Gastroesophageal sphincter (tissue), 4 donors: ENCODE data around the gene PTPRK. TPM values are rescaled to one million over a fixed set of nuclear protein-coding genes. Genes with fewer than 3 reads are reported as not detected.

Source experiments
- ATAC-seq: fragments of 150-250 bp; one replicate; pipeline ENCODE4 v1.9.1; 2016; ENCODE audit warnings: mild to moderate bottlenecking, moderate library complexity
- H3K27ac ChIP-seq, 4 donors: fragments of 200-600 bp; sonication (generic) in 3 of 4; 1 replicate in 3 of 4; 2 replicates in 1 of 4; pipeline ENCODE4 v1.5.1; 2016 to 2019
- H3K27me3 ChIP-seq: fragments of 200-600 bp; sonication (generic); one replicate; pipeline ENCODE4 v1.5.1; 2019
- H3K36me3 ChIP-seq, 2 donors: fragments of 200-600 bp; sonication (generic); one replicate each; pipeline ENCODE4 v1.5.1; 2019; ENCODE audit warnings: control low read depth in 1 of 2
- H3K4me1 ChIP-seq, 3 donors: fragments of 200-600 bp; sonication (generic); 1 replicate in 2 of 3; 2 replicates in 1 of 3; pipeline ENCODE4 v1.5.1; 2016 to 2019; ENCODE audit warnings: control low read depth in 2 of 3
- H3K4me3 ChIP-seq, 2 donors: fragments of 200-600 bp; sonication (generic); one replicate each; pipeline ENCODE4 v1.5.1; 2019; ENCODE audit warnings: mild to moderate bottlenecking in 1 of 2, moderate library complexity in 1 of 2
- H3K9me3 ChIP-seq, 3 donors: fragments of 200-600 bp; sonication (generic); one replicate each; pipeline ENCODE4 v1.5.1; 2017 to 2019; ENCODE audit warnings: control low read depth in 2 of 3
- CTCF ChIP-seq, 4 experiments: fragments of 200-600 bp in 2 of 4; fragments of 450-650 bp in 2 of 4; sonication (generic) in 1 of 4; IDR thresholded peaks; one replicate each; pipeline ENCODE4 v1.5.1; 2017 to 2019; ENCODE audit warnings: antibody characterized with exemption in 4 of 4, mild to moderate bottlenecking in 2 of 4, moderate library complexity in 2 of 4
- EP300 ChIP-seq: sonication (generic); formaldehyde crosslinking; IDR thresholded peaks from one replicate; pipeline ENCODE4 v1.6.1; 2017; ENCODE audit warnings: antibody characterized with exemption, mild to moderate bottlenecking
- POLR2A ChIP-seq, 2 donors: fragments of 450-650 bp; IDR thresholded peaks; one replicate each; pipeline ENCODE4 v1.6.1; 2017; ENCODE audit warnings: antibody characterized with exemption in 2 of 2, mild to moderate bottlenecking in 2 of 2, moderate library complexity in 1 of 2
- POLR2AphosphoS5 ChIP-seq: sonication (generic); formaldehyde crosslinking; IDR thresholded peaks from one replicate; pipeline ENCODE4 v1.6.1; 2017; ENCODE audit warnings: antibody characterized with exemption
- WGBS, 2 donors: methylation state at CpG; one replicate each; pipeline ENCODE4 v1.1.5; 2018; ENCODE audit warnings: low coverage in 1 of 2; 5-methylcytosine and 5-hydroxymethylcytosine counted together
- total RNA-seq, 4 donors: library from RNA; depleted of rRNA; stranded (reverse); fragments of >200 nt; gene quantifications; one replicate each; pipeline ENCODE4 v1.1.0, GENCODE V29; 2016

Gene PTPRK
- total RNA-seq, 4 donors from 2014 or later = 42.0 to 47.6 (median 45.8) TPM

- no peaks in the 10 kb centered on the region for H3K9me3 ChIP-seq
- H3K4me1 ChIP-seq = no peaks in the 10 kb centered on the region
- WGBS, 2 donors = 94 to 96% methylated on average over 4 of the region's 4 CpGs
- no peaks in the 10 kb centered on the region for H3K27me3 ChIP-seq
- TF ChIP-seq POLR2A (IDR thresholded peaks at IDR 0.05) = no peak
- no peak for TF ChIP-seq CTCF (IDR thresholded peaks at IDR 0.05)
- no peak for TF ChIP-seq EP300
- TF ChIP-seq POLR2AphosphoS5 = no peak
- H3K27ac ChIP-seq = no peak overlapping the region
- ATAC-seq = no peak
- H3K36me3 ChIP-seq = no peaks in the 10 kb centered on the region
- H3K4me3 ChIP-seq = no peak overlapping the region
Measured at GRCh38 chr6:128156321-128157111, 363.9 kb downstream of the PTPRK start.

- TF ChIP-seq CTCF (IDR thresholded peaks at IDR 0.05) (no peak), POLR2AphosphoS5 (no peak), POLR2A (IDR thresholded peaks at IDR 0.05) (no peak), EP300 (no peak)
- Histone ChIP-seq H3K4me3 (no peak overlapping the region), H3K9me3 (no peaks in the 10 kb centered on the region), H3K27me3 (no peaks in the 10 kb centered on the region), H3K4me1 (peaks cover 0 to 1% (median 0%) of the 10 kb centered on the region in 3 donors), H3K27ac (no peak overlapping the region), H3K36me3 (no peaks in the 10 kb centered on the region)
- 100% methylated on average over 1 of the region's 1 CpG for WGBS, 2 donors
- ATAC-seq = no peak
Measured at GRCh38 chr6:128155826-128156225, 364.6 kb downstream of the PTPRK start.

GRCh38 chr6:128152551-128152950 lies 367.8 kb downstream of the PTPRK start:
- H3K27ac ChIP-seq = no peak overlapping the region
- H3K9me3 ChIP-seq = no peaks in the 10 kb centered on the region
- WGBS, 2 donors = 50% methylated on average over 4 of the region's 4 CpGs; no CpG with 5 or more reads in 1 of the 2 donors
- H3K4me3 ChIP-seq = no peak overlapping the region
- no peaks in the 10 kb centered on the region for H3K27me3 ChIP-seq
- H3K4me1 ChIP-seq = peaks cover 0 to 7% (median 0%) of the 10 kb centered on the region in 3 donors
- ATAC-seq = no peak
- H3K36me3 ChIP-seq = no peaks in the 10 kb centered on the region
- TF ChIP-seq POLR2AphosphoS5 (no peak), POLR2A (IDR thresholded peaks at IDR 0.05) (no peak), CTCF (IDR thresholded peaks at IDR 0.05) (no peak), EP300 (no peak)

DNA sequence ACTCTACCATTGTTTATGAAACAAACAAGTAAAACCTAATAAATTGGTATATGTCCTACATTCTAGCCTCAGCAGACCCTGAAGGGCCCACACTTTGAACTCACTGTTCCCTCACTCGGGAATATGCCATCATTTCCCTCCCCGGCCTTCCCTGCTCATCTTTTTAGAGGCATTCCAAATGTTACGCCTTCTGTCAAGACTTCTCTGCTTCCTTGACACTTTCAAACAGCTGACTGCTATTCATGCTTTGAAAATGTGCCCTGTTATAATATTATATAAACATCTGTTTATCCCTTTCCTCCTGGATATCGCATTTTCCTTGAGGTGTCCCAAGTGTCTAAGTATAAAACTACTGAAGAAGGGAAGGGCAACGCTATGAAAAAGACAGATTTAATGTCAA lies 370.0 kb downstream of the PTPRK start:
- WGBS, 2 donors = 28 to 70% methylated on average over 4 to 5 of the region's 5 CpGs
- no peak overlapping the region for H3K27ac ChIP-seq
- no peak for ATAC-seq

More for the DNA sequence above, 370.0 kb downstream of the PTPRK start:
- Histone ChIP-seq H3K27me3 (no peaks in the 10 kb centered on the region), H3K4me3 (no peak overlapping the region), H3K36me3 (no peaks in the 10 kb centered on the region), H3K9me3 (no peaks in the 10 kb centered on the region), H3K4me1 (peaks cover 0 to 7% (median 0%) of the 10 kb centered on the region in 3 donors)
- TF ChIP-seq POLR2A (IDR thresholded peaks at IDR 0.05) (no peak), EP300 (no peak), POLR2AphosphoS5 (no peak), CTCF (IDR thresholded peaks at IDR 0.05) (no peak)
